ENCODE measurements around the gene THAP4. TPM values are rescaled to one million over a fixed set of nuclear protein-coding genes. Genes with fewer than 3 reads are reported as not detected.
"Not testable (repeated sequence)": the region's sequence is repeated elsewhere in the genome, so short reads cannot be mapped to it uniquely, and the experiment has no call there.

Gene THAP4
- total RNA-seq, 1 donor from 2014 or later: 50.1 TPM

- H3K9me3 Mint-ChIP-seq: peaks cover 10% of the 10 kb centered on the region
- no peaks in the 10 kb centered on the region for H3K27me3 Mint-ChIP-seq (ENCODE audit: low read depth)
These were observed 59.4 kb downstream of the THAP4 start for GRCh38 chr2:241577413-241578122.

GRCh38 chr2:241576293-241576654 is 60.7 kb downstream of the THAP4 start:
- DNase-seq (ENCODE audit: low spot score in 2 of 2, unreplicated experiment in 2 of 2): no peak
- Mint-ChIP-seq H3K36me3 (peaks cover 23% of the 10 kb centered on the region), H3K4me1 (peaks cover 6% of the 10 kb centered on the region), H3K4me3 (no peak overlapping the region), H3K9me3 (no peaks in the 10 kb centered on the region), H3K27me3 (ENCODE audit: low read depth) (no peaks in the 10 kb centered on the region), H3K27ac (no peak overlapping the region)
- no peak for TF ChIP-seq CTCF (IDR thresholded peaks at IDR 0.05; ENCODE audit: unreplicated experiment)

More at GRCh38 chr2:241577413-241578122, 59.4 kb downstream of the THAP4 start:
- H3K36me3 Mint-ChIP-seq: peaks cover 30% of the 10 kb centered on the region
- peaks cover 6% of the 10 kb centered on the region for H3K4me1 Mint-ChIP-seq
- peak overlapping the region; percentile 60 for H3K27ac Mint-ChIP-seq
- DNase-seq (ENCODE audit: low spot score in 2 of 2, unreplicated experiment in 2 of 2): no peak
- no peak overlapping the region for H3K4me3 Mint-ChIP-seq
- no peak for TF ChIP-seq CTCF (IDR thresholded peaks at IDR 0.05; ENCODE audit: unreplicated experiment)

DNA sequence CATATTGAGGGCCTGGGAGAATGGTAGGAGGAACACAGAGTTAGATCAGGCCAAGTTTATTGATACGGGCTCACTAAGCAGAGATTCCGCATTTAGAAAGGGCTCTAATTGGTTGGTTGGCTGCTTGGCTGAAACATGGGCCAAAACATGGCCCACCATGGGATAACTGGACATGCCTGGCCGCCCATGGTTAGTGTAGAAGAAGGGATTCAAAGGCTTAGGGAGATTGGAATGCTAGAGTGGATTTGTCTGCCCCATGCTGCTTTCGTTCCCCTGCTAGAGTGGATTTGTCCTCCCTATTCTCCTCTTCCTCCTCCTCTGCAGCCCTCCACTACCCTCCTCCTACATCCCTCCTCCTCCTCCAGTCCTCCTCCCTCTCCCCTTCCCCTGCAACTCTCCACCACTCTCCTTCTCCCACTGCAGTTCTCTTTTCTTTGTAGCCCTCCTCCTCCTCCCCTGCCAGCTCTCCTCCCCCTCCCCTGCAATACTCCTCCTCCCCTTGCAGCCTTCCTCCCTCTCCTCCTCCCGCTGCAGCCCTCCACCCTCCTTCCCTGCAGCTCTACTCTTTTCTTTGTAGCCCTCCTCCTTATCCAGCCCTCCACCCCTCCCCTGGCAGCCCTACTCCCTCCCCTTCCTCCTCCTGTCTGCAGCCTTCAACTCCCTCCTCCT is 61.2 kb downstream of the THAP4 start:
- Mint-ChIP-seq H3K9me3 (no peaks in the 10 kb centered on the region), H3K27ac (no peak overlapping the region), H3K27me3 (ENCODE audit: low read depth) (no peaks in the 10 kb centered on the region), H3K4me3 (no peak overlapping the region), H3K4me1 (peaks cover 6% of the 10 kb centered on the region), H3K36me3 (peaks cover 23% of the 10 kb centered on the region)
- no peak for TF ChIP-seq CTCF (IDR thresholded peaks at IDR 0.05; ENCODE audit: unreplicated experiment)
- no peak for DNase-seq (ENCODE audit: low spot score in 2 of 2, unreplicated experiment in 2 of 2)

DNA sequence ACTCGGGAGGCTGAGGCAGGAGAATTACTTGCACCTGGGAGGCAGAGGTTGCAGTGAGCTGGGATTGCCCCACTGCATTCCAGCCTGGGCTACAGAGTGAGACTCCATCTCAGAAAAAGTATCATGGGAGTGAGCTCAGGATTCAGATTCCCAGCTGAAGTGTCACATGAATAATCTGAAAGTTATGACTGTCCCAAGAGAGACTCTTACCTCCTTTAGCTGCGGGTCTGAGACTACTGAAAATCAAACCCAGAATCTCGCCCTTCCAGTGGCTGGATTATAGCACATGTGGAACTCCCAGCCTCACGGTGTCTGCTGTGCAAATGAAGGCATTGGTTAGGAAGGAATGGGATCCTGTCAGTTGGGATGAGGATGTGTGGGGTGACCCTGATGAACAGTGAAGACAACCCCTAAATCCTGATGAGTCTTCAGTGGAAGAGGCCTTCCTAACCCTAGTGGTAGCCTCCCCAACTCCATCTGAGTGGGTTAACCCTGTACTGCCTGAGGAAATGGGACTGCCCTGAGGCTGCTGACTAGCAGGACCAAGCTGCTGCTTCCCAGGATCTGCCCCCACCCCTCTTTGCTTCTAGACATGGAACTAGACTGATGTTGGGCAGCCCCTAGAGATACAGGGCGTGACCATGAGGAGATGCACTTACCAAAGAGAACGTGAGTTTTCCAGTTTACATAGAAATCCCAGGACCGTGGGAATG is 61.9 kb downstream of the THAP4 start:
- H3K4me3 Mint-ChIP-seq: no peak overlapping the region
- DNase-seq (ENCODE audit: low spot score in 2 of 2, unreplicated experiment in 2 of 2): no peak
- peaks cover 6% of the 10 kb centered on the region for H3K4me1 Mint-ChIP-seq
- H3K36me3 Mint-ChIP-seq: peaks cover 18% of the 10 kb centered on the region
- H3K9me3 Mint-ChIP-seq: no peaks in the 10 kb centered on the region
- H3K27me3 Mint-ChIP-seq (ENCODE audit: low read depth): peaks cover under 1% of the 10 kb centered on the region
- TF ChIP-seq CTCF (IDR thresholded peaks at IDR 0.05; ENCODE audit: unreplicated experiment): no peak
- H3K27ac Mint-ChIP-seq: no peak overlapping the region

GRCh38 chr2:241573741-241574140 is 63.2 kb downstream of the THAP4 start:
- Mint-ChIP-seq H3K36me3 (peaks cover 20% of the 10 kb centered on the region), H3K27me3 (ENCODE audit: low read depth) (peaks cover 2% of the 10 kb centered on the region), H3K27ac (no peak overlapping the region), H3K9me3 (no peaks in the 10 kb centered on the region), H3K4me1 (peaks cover 7% of the 10 kb centered on the region), H3K4me3 (no peak overlapping the region)
- no peak for DNase-seq (ENCODE audit: low spot score in 2 of 2, unreplicated experiment in 2 of 2)
- TF ChIP-seq CTCF (IDR thresholded peaks at IDR 0.05; ENCODE audit: unreplicated experiment): no peak

DNA sequence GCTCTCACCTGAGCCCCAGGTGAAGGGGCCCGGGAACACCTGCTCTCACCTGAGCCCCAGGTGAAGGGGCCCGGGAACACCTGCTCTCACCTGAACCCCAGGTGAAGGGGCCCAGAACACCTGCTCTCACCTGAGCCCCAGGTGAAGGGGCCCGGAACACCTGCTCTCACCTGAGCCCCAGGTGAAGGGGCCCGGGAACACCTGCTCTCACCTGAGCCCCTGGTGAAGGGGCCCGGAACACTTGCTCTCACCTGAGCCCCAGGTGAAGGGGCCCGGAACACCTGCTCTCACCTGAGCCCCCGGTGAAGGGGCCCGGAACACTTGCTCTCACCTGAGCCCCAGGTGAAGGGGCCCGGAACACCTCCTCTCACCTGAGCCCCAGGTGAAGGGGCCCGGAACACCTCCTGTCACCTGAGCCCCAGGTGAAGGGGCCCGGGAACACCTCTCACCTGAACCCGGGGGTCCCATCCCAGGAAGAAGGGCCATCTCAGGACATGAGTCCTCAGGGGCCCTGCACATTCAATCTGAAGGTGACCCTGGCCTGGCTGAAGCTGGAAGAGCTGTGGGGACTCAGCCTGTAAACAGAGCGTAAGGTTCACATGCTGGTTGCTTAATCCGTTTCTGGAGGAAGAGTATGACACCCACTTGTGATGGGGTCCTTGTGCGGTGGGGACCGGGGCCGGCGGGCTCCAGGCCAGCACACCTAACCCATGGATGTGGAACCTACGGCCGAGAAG is 63.9 kb downstream of the THAP4 start:
- H3K27ac Mint-ChIP-seq; DNase-seq (ENCODE audit: low spot score in 2 of 2, unreplicated experiment in 2 of 2); H3K4me3 Mint-ChIP-seq; H3K9me3 Mint-ChIP-seq; H3K27me3 Mint-ChIP-seq (ENCODE audit: low read depth); H3K4me1 Mint-ChIP-seq: not testable (repeated sequence)
- peaks cover 17% of the 10 kb centered on the region for H3K36me3 Mint-ChIP-seq
